CD14-positive monocyte (primary cell): ENCODE data around the gene TFB1M. TPM values are rescaled to one million over a fixed set of nuclear protein-coding genes. Genes with fewer than 3 reads are reported as not detected.

Source experiments
- DNase-seq, 3 donors: peaks; one replicate each; pipeline ENCODE4 v3.0.0-alpha.2; 2011 to 2022
- H2AFZ ChIP-seq: 2 replicates; pipeline ENCODE4 v1.6.0; 2012; ENCODE audit warnings: mild to moderate bottlenecking, low read depth, low read length, inconsistent platforms; ENCODE audit not compliant: insufficient read depth, poor library complexity, severe bottlenecking
- H3K27ac ChIP-seq, 2 donors: 1 replicate in 1 of 2; 2 replicates in 1 of 2; pipeline ENCODE4 v1.5.1; 2012 to 2013; ENCODE audit warnings: low read length in 2 of 2, control low read depth in 1 of 2, inconsistent platforms in 1 of 2, low read depth in 1 of 2, mild to moderate bottlenecking in 1 of 2
- H3K27me3 ChIP-seq, 2 donors: one replicate each; pipeline versions ENCODE4 v1.6.0 to v1.6.1; 2011 to 2013; ENCODE audit warnings: low read length in 2 of 2; ENCODE audit not compliant: control insufficient read depth in 2 of 2, insufficient read depth in 2 of 2
- H3K36me3 ChIP-seq, 2 donors: replicated peaks in 1 of 2; 1 replicate in 1 of 2; 2 replicates in 1 of 2; pipeline versions ENCODE4 v1.5.1 to v1.6.1; 2012 to 2013; ENCODE audit warnings: low read length in 2 of 2, control low read depth in 1 of 2, inconsistent platforms in 1 of 2, mild to moderate bottlenecking in 1 of 2; ENCODE audit not compliant: insufficient read depth in 2 of 2, control insufficient read depth in 1 of 2
- H3K4me1 ChIP-seq, 2 donors: 1 replicate in 1 of 2; 2 replicates in 1 of 2; pipeline versions ENCODE4 v1.5.1 to v1.6.1; 2012 to 2013; ENCODE audit warnings: low read length in 2 of 2, control low read depth in 1 of 2, inconsistent platforms in 1 of 2, mild to moderate bottlenecking in 1 of 2, moderate library complexity in 1 of 2; ENCODE audit not compliant: insufficient read depth in 2 of 2, control insufficient read depth in 1 of 2
- H3K4me2 ChIP-seq: replicated peaks from 2 replicates; pipeline ENCODE3; 2012; ENCODE audit warnings: low read length, moderate library complexity, mild to moderate bottlenecking; ENCODE audit not compliant: poor library complexity, severe bottlenecking; ENCODE audit errors: extremely low read depth
- H3K4me3 ChIP-seq, 3 experiments: fragments of 200-600 bp in 1 of 3; sonication (generic) in 1 of 3; replicated peaks in 1 of 3; 1 replicate in 2 of 3; 2 replicates in 1 of 3; pipeline ENCODE4 v1.5.1; 2011 to 2013; ENCODE audit warnings: low read length in 3 of 3, mild to moderate bottlenecking in 3 of 3, control low read depth in 2 of 3, low read depth in 2 of 3, inconsistent platforms in 1 of 3, moderate library complexity in 1 of 3
- H3K79me2 ChIP-seq: 2 replicates; pipeline ENCODE4 v1.6.0; 2012; ENCODE audit warnings: mild to moderate bottlenecking, control low read depth, inconsistent platforms, low read length, moderate library complexity; ENCODE audit not compliant: insufficient read depth
- H3K9ac ChIP-seq: 2 replicates; pipeline ENCODE4 v1.6.0; 2017; ENCODE audit warnings: low read length, mild to moderate bottlenecking; ENCODE audit not compliant: insufficient read depth, poor library complexity, severe bottlenecking
- H3K9me3 ChIP-seq, 2 donors: replicated peaks in 1 of 2; 1 replicate in 1 of 2; 2 replicates in 1 of 2; pipeline versions ENCODE4 v1.5.1 to v1.6.1; 2012 to 2013; ENCODE audit warnings: low read length in 2 of 2, control low read depth in 1 of 2; ENCODE audit not compliant: control insufficient read depth in 1 of 2, insufficient read depth in 1 of 2
- H4K20me1 ChIP-seq: 2 replicates; pipeline ENCODE4 v1.6.0; 2012; ENCODE audit warnings: mild to moderate bottlenecking, low read length, control low read depth, moderate library complexity; ENCODE audit not compliant: insufficient read depth
- H3K27ac Mint-ChIP-seq, 7 donors: one replicate each; pipeline ENCODE4 v1.8.0; 2020; ENCODE audit warnings: mild to moderate bottlenecking in 7 of 7, mixed read lengths in 7 of 7, moderate library complexity in 6 of 7, inconsistent platforms in 2 of 7
- H3K27me3 Mint-ChIP-seq, 3 donors: one replicate each; pipeline ENCODE4 v1.8.0; 2021 to 2022; ENCODE audit warnings: low read depth in 3 of 3, mild to moderate bottlenecking in 3 of 3, mixed read lengths in 3 of 3, moderate library complexity in 3 of 3, inconsistent platforms in 1 of 3
- H3K36me3 Mint-ChIP-seq, 2 donors: one replicate each; pipeline ENCODE4 v1.8.0; 2020; ENCODE audit warnings: mixed read lengths in 2 of 2, inconsistent platforms in 1 of 2, mild to moderate bottlenecking in 1 of 2
- H3K4me1 Mint-ChIP-seq: one replicate; pipeline ENCODE4 v1.8.0; 2020; ENCODE audit warnings: mild to moderate bottlenecking, mixed read lengths
- H3K4me3 Mint-ChIP-seq, 2 donors: one replicate each; pipeline ENCODE4 v1.8.0; 2020; ENCODE audit warnings: mild to moderate bottlenecking in 2 of 2, mixed read lengths in 2 of 2, moderate library complexity in 1 of 2
- H3K9me3 Mint-ChIP-seq, 7 donors: one replicate each; pipeline ENCODE4 v1.8.0; 2020 to 2022; ENCODE audit warnings: mixed read lengths in 7 of 7, mild to moderate bottlenecking in 6 of 7, moderate library complexity in 6 of 7, inconsistent platforms in 2 of 7
- CTCF ChIP-seq: fragments of 200-600 bp; IDR thresholded peaks from one replicate; pipeline ENCODE4 v1.8.0; 2022; ENCODE audit warnings: antibody characterized with exemption, mild to moderate bottlenecking
- WGBS: methylation state at CpG from one replicate; pipeline ENCODE4 v1.1.5; 2013; ENCODE audit warnings: missing lambda C conversion rate; ENCODE audit not compliant: insufficient coverage; 5-methylcytosine and 5-hydroxymethylcytosine counted together
- intact Hi-C, 2 donors: fragments of 100-400 bp; cut with micrococcal nuclease; formaldehyde crosslinking; loops; one replicate each; pipeline versions ENCODE4 v1.15.0 to v1.15.1; 2023
- polyA plus RNA-seq, 3 donors: library from polyadenylated mRNA; depleted of rRNA in 1 of 3; unstranded in 2 of 3; stranded (reverse) in 1 of 3; fragments of 300-500 nt in 2 of 3; fragments of >200 nt in 1 of 3; fragmentation: Illumina TruSeq in 2 of 3; gene quantifications; 1 replicate in 2 of 3; 2 replicates in 1 of 3; pipeline ENCODE4 v1.2.3, GENCODE V29; 2012 to 2021

The TFB1M gene
- polyA plus RNA-seq, 3 donors = 4.8 to 5.4 (median 4.8) TPM

GRCh38 chr6:155310596-155310995 is 3.7 kb downstream of the TFB1M start:
- Histone ChIP-seq H3K79me2 (peaks cover 11% of the 10 kb centered on the region), H3K27me3 (no peaks in the 10 kb centered on the region), H3K4me3 (no peak overlapping the region), H3K4me2 (no peak overlapping the region), H3K36me3 (peaks cover 4 to 34% of the 10 kb centered on the region in 2 donors), H3K4me1 (peaks cover 15 to 23% of the 10 kb centered on the region in 2 donors), H4K20me1 (no peaks in the 10 kb centered on the region), H3K9ac (no peak overlapping the region), H3K9me3 (no peaks in the 10 kb centered on the region), H3K27ac (no peak overlapping the region), H2AFZ (no peak overlapping the region)
- WGBS = no CpG with 5 or more reads among the region's 2 CpGs
- intact Hi-C loops = loop anchor here (5.0 to 10.0 kb wide), 2 partner anchors 88 to 1714 kb away; no protein-coding TSS in a partner anchor
- H3K27ac Mint-ChIP-seq = no peak overlapping the region
- TF ChIP-seq CTCF = no peak
- DNase-seq = no peak
- H3K27me3 Mint-ChIP-seq = no peaks in the 10 kb centered on the region
- no peak overlapping the region for H3K4me3 Mint-ChIP-seq
- peaks cover 16% of the 10 kb centered on the region for H3K4me1 Mint-ChIP-seq
- H3K36me3 Mint-ChIP-seq = peaks cover 24 to 35% of the 10 kb centered on the region in 2 donors
- H3K9me3 Mint-ChIP-seq = no peaks in the 10 kb centered on the region

- intact Hi-C loops = no loop called here
- no peak overlapping the region for H2AFZ ChIP-seq
- no peak for TF ChIP-seq CTCF
- H3K4me2 ChIP-seq = no peak overlapping the region
- no peak overlapping the region for H3K9ac ChIP-seq
- peaks cover 4 to 39% of the 10 kb centered on the region in 2 donors for H3K36me3 ChIP-seq
- no peaks in the 10 kb centered on the region for H3K9me3 ChIP-seq
- Mint-ChIP-seq H3K27me3 (no peaks in the 10 kb centered on the region), H3K36me3 (peaks cover 28 to 41% of the 10 kb centered on the region in 2 donors), H3K27ac (no peak overlapping the region), H3K4me1 (peaks cover 8% of the 10 kb centered on the region), H3K4me3 (no peak overlapping the region), H3K9me3 (peaks cover 0 to 5% (median 0%) of the 10 kb centered on the region in 7 donors)
- H3K79me2 ChIP-seq = peaks cover 10% of the 10 kb centered on the region
- H3K27me3 ChIP-seq = no peaks in the 10 kb centered on the region
- no peak for DNase-seq
- WGBS = 100% methylated on average over 2 of the region's 4 CpGs
- peaks cover 7 to 12% of the 10 kb centered on the region in 2 donors for H3K4me1 ChIP-seq
- H4K20me1 ChIP-seq = no peaks in the 10 kb centered on the region
- H3K27ac ChIP-seq = no peak overlapping the region
- H3K4me3 ChIP-seq = no peak overlapping the region
Observed at GRCh38 chr6:155309150-155309549, 5.1 kb downstream of the TFB1M start.
